HG03066 (cell line): ENCODE measurements around the gene ZNF473.

Experiments used
- ATAC-seq: cut with Tn5 transposase; IDR thresholded peaks from one replicate; pipeline ENCODE4 v1.9.1; 2021; ENCODE audit warnings: low read depth; ENCODE audit not compliant: unreplicated experiment

Gene ZNF473

DNA sequence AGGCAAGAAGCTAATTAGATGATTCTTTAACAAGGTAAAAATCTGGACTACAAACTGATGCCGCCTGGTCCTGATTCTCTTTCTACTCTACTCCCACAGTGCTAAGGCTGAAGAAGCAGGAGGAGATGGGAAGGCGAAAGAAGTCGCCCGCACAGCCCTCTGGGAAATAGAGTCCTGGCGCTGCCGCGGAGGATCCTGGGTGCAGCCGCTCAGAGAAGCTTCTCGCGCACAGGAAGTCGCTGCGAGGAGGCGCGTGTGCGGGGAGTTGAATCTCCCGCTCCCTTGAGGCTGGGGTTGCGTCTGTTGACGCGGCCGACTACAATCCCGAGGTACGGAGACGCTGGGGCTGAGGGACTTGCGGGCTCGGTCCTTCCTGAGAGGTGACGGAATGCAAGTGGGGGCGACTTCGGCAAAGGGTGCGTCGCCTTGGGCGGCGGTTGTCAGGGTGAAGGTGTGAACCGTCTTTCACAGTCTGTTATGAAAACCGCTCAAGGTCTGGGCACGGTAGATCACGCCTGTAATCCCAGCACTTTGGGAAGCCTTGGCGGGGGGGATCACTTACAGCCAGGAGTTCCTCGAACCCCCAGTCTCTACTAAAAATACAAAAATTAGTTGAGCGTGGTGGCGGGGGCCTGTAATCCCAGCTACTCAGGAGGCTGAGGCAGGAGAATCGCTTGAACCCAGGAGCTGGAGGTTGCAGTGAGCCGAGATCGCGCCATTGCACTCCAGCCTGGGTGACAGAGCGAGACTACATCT is at the start of gene ZNF473:
Gene ZNF473 (plus strand): TSS at position 212 of the 756 bp plus-strand sequence. CDS start 5,078 bp downstream, outside the sequence.
- ATAC-seq = peak; percentile 62

DNA sequence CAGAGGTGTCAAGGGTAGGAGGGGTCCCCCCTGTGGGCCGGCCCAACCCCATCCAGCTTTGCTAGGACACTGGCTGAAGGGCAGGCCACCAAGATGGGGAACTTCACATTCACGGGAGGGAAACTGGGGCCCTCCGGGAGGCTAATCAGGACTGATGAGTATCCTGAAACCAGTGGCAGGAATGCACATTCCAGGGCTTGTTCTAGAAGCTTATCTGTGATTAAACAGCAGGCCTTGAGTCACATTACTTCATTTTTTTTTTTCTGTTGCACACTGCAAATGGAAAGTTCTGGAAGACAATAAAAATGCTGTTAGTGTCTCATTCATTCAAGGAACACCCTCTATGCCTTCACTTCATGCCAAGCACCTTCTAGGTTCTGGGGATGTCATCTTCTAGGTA is 49.3 kb upstream of the ZNF473 start:
- no peak for ATAC-seq

DNA sequence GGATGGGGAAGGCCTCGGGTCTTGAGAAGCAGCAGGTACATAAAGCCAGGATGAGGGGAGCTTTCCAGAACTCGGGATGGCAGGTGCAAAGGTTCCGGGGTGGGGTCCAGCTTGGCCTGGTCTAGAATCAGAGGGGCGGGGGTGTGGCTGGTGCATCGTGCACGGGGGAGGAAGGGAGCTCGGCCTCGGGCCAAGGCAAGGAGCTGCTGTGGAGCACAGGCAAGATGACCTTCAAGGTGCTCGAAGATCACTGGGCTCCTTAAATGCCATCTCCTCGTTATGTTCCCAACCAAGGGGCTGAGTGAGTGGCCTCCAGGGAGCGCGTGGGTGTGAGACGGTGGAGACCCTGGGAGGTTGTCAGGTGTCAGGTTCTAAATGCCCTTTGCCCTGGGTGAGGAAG is 48.7 kb upstream of the ZNF473 start:
- ATAC-seq = no peak

DNA sequence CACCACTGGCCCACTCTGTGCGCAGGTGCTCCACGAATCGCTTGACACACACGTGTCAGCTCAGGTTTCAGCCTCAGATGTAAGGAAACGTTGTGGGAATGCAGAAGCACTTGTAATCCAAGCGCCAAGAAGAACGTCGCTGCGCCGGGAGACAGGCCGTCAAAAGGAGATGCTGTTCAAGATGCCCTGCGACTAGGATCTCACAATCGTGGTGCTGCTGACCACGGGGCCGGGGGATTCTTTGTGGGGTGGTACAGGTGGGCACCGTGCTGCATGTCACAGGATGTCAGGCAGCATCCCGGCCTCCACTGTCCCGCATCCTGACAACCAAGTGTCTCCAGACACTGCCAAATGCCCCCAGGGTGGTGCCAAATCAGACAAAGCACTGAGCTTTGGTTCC is 47.9 kb upstream of the ZNF473 start:
- ATAC-seq = no peak

DNA sequence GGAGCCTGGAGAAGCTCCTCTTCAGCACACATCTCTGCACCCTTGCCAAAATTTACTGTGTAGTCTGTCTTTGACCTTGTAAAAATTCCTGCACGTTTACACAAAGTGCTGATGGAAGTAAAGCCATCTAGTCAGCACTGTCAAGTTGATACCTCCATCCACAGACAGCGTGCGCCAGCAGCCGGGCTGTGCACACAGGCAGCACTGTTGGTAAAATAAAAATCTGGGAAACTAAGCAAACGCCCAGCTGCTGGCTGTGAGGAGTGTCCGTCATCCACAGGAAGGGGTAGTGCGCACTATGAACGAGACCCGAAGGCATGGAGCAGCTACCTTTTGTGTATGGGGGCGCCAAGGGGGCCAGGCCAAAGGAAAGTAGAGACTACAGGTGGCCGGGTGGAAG is 47.5 kb upstream of the ZNF473 start:
- ATAC-seq = no peak

DNA sequence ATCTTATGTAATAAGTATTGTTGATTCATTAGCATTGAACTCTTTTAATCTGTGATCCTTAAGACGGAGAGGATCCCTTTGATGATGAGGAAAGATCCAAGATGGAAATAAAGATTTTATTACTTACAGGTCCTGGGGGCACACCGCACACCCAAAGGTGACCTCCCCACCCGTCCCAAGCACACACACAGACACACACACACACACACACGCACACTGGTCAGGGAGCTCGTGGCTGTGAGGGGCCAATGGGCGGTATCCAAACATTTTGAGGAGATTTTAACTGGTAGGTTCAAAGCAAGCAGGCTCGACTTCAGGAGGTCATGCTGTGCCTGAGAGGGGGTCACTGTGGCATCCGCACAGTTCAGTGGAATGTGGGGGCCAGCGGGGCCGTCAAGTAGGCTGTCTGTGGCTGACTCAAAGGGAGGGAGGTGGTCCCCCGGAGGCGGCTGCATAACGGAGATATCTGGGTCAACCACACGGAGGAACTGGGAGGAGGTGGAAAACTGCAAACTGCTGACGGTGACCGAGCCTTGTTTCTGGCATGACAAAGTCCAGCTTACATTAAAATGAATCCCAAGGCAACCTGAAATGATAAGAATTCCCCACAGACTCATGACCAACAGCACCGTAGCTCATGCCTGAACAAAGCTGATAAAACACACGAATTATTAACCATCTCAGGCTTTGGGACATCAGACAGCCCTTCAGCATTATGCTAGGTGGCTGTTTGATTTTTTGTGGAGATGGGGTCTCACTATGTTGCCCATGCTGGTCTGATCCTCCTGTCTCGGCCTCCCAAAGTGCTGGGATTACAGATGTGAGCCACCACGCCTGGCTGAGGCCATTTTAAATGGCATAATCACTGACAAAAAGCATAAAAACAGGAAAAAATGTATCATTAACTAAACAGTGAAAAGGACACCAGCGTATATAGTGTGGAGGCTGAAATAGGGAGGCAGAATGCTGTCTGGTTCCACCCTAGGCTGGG is 43.9 kb upstream of the ZNF473 start:
- no peak for ATAC-seq

DNA sequence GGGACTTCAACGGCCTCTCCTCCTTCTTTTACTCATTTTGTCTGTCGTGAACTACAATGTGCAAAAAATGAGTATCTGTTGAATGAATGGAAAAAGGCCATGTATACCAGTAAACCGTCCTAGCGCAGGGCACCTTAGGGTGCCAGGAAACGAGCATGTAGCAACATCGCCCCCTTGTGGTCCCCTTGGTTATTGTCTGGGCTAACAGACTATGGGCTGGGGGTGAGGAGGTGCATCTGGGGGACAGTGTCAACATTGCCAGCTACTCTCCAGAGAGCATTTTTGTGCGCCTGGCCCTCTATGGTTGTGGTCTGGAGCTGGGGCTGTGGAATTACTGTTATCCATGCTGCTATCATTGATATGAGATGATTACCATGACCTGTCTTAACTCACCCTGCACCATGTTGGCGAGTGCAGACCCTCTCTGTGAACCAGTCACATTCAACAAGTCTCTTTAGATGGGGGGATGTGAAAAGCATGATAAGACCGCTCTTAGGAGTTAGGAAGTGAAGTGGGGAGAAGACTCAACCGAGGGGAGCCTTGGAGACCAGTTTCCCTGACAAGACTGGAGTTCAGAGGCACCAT is 42.1 kb upstream of the ZNF473 start:
- no peak for ATAC-seq

DNA sequence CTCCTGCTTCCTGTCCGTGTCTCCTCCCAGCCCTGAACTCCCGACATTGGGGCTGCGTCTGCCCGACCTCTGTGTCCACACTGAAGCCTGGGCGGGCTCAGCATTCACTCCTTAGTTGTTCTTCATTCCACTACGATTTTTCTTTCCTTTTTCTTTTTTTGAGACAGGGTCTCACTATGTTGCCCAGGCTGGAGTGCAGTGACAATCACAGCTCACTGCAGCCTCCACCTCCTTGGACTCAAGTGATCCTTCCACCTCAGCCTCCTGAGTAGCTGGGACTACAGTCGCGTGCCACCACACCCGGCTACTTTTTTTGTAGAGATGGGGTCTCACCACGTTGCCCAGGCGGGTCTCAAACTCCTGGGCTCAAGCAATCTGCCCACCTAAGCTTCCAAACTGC is 41.3 kb upstream of the ZNF473 start:
- no peak for ATAC-seq

DNA sequence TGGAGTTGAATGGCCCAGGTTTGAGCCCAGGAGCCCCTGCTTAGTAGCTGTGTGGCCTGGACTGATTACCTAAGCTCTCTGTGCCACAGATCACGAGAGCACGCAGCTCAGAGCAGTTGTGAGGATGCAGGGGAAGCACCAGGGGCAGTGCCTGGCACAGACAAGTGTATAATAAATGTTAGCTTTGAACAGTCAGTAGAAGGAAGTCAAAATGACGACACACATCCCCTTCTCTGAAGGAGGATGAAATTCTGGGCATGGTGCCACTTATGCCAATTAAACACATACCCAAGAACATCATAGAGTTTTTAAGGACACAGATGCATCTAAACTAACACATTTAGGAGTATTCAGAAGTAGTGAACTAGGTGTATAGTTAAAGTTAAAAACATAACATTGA is 39.9 kb upstream of the ZNF473 start:
- no peak for ATAC-seq

DNA sequence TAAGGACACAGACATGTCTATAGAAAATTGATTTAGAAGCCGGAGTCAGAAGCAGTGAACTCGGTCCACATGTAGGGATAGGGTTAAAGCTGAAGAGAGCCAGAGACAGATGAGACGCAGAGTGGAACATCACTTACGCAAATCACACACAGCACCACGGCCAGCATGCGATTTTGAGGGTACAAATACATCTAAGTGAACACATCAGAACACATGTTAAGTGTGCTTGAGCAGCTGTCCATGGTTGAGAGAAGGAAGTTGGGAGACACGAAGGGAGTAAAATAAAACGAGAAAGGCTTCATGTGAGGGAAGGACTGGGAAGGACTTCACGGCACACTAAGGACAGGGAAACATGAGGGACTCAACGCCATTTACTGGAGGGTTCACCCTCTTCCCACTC is 39.5 kb upstream of the ZNF473 start:
- no peak for ATAC-seq

DNA sequence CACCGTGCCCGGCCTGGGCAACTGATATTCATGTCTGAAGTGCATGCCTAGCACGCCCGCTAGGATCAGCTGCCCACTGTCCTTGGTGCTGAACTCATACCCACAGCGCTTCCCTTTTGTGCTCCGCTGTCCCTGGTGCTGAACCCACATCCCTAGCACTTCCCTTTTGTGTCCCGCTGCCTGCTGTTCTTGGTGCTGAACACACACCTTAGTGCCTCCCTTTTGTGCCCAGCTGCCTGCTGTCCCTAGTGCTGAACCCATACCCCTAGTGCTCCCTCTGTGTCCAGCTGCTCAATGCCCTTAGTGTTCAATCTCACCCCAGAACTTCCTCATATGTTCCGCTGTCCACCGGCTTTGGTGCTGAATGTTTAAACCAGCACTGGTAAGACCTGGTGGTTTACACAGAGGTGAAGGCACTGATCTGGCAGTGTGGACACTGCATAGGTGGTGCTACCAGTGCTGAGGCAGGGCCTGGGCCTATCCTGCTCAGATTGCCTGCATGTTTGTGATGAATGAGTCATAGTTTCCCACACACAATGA is 38.6 kb upstream of the ZNF473 start:
- ATAC-seq = no peak

DNA sequence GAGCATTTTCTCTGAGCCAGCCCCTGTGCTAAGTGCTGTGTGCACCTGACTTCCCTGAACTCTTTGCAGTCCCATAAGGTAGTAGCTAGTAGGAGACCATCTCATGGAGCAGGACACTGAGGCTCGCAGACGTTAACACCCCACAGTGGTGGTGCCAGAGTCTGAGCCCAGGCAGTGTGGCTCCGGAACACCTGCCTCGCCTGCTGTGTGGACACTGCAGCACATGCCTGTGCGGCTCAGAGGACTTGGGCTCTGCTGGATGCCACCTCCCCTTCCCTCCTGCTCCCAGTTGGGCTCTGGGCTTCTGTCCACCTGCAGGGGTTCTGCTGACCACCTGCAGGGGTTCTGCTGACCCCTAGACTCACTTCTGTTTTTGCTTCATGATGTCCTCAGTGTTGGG is 37.8 kb upstream of the ZNF473 start:
- ATAC-seq = no peak

DNA sequence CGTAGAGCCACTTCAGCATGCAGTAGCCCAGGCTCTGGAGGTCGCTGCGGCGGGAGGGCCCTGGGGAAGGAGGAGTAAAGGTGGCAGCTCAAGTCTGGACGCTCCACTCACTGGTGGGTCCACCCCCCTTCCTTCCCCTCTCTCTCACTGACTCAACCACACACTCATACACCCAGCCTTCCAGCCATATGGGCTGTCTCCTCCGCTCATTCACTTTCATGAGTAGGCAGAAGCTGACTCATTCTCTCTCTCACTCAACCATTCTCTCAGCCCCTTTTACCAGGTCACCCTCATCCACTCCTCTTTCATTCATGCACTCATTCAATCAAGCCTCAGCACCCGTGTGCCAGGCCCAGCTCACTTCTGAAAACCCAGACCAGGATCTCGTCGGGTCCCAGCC is 37.4 kb upstream of the ZNF473 start:
- no peak for ATAC-seq

DNA sequence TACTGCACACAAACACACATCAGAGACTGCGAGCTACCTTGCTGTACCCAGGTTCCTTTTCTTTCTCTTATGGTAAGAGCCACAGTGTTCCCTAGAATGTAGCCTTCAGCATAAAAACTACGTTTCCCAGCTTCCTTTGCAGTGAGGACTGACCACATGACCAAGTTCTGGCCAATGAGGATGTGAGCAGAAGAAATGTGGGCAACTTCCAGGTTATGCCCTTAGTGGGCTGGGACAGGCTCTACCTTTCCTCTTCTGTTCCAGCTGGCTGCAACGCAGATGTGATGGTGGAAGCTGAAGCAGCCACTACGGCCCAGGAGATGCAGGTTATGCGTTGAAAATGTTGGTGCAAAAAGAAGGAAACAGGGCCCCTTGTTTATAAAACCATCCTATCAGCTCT is 28.1 kb upstream of the ZNF473 start:
- no peak for ATAC-seq

DNA sequence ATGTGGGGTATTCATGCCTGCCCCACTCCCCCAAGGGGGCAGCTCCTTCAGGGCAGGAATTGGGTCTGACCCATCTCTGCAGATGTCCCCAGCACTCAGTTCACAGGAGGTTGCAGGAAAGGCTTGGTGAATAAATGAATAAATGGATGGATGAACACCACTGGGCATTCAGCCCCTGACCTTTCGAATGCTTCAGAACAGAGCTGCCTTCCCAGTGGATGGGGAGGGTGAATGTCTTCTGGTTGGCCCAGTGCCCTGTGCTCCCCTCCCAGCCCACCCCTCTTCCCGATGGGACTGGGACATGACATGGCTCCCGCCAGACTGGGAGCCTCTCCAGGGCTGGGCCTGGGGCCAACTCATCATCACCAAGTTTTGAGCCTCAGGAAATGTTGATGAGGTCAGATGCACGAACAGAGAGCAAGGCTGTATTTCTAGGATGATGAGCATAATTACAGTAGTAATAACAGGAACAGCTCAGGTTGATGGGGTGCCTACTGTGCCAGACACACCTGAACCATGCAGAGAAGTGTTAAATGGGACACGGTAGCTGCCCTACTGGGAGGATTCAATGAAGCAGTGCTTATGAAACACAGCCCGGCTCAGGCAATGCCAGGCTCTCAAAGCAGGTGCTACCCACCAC is 26.3 kb upstream of the ZNF473 start:
- no peak for ATAC-seq

DNA sequence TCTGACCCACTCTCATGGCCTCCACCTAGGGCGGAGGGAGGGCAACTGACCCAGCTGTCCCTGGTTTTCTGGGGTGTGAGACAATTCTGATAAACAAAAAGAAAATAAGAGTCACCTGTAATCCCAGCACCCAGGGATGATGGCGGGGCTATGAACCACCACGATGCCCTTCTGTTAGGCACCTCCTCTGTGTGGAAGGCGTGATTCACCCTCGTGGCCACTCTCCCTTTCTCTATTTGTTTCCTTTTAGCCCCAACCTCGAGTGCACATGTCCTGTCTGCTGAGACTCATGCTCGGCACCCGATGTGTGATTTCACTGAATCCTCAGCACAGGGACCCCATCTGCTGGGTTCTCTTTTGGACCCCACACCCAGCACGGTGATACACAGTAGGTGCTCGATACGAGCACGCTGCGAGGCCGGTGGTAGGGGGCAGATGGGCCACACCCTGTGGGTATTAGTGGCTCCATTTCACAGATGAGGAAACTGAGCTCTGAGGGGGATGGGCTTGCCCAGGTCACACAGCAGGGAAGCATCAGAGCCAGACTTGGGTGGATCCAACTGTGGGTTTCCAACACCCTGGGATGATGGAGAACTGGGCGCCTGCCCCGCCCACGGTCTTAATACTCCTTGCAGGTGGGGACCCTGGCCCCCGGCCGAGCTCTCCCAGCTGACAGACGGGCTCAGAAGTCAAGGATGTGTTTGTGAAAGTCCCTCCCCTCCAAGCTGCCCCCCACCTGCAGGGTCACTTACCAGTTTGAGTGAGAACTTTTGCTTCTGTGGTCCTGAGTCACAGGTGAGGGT is 25.6 kb upstream of the ZNF473 start:
- no peak for ATAC-seq

DNA sequence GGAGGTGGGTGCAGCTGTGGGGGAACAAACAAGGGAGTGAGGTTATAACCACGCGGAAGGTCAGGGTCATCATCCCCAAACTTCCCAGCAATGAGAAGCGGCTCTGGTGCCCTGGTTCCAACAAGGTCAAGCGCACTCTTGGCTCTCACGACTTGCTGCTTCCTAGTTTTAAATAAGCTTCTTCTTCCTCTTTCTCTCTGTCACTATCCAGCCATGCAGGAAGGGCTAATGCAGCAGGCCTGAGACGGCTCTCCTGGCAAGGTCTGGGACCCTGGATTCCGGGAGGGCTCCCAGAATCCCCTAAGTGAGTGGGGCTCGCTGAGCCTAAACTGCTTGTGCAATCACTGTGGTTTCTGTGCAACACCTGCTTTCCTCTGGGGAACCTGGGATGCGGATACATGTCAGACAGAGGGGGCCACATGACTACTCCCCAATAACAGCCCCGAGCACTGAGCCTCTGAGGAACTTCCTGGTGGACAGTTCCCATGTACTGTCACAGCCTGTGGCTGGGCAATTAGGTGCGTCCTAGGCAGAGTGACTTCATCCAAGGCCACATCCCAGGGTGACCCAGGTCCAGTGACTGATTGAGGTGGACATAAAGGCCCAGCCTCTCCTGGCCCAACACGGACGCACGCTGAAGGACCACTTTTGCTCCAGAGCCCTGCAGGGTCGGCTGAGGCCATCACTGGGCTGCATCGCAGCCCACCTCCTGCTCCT is 24.8 kb upstream of the ZNF473 start:
- ATAC-seq = no peak

DNA sequence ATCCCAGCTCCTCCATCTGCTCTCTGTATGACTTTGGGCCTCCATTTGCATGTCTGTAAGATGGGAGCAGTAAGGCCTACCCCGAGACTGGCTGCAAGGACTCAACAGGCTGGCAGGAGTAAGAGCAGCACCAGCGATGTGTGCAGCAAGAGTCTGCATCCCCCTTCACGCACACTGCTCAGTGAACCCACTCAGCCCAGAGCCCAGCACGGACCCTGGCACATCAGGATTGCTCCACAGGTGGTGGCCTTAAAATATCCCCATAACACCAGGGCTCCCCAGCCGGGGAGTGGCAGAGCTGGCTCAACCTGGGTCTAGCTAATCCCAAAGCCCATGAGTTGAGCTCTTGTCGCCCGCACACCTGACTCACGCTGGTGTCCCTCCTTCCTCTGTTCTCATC is 24.0 kb upstream of the ZNF473 start:
- no peak for ATAC-seq

DNA sequence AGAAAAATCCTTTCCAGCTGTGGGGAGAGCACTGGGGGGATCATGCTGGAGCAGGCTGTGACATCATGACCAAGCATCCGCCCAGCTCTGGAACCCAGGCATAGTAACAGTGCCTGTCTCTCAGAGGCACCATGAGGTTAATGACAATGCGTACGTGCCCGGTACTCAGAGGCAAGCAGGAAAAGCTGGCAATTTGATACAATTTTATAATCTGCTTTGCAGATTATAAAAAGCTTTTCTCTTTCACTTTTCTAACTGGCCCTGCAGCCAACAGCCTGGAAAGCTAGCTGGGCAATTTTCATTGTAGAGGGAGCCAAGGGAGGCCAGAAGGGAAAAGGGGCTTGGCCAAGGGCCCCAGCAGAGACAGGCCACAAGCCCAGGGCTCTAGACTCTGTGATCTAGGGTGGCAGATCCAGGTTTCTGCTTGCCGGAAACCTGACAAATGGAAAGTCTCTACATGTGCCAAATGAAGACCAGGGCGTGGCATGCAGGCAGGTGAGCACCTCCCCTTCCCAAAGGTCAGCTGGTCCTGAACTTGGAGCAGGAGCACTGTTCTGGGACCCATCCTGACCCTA is 23.3 kb upstream of the ZNF473 start:
- ATAC-seq = no peak
